Ishikawa (cell line): ENCODE results near the gene DEGS2.
A peak's percentile ranks its signal among the peaks of the same experiment; 100 is the strongest.

Experiments used
- CEBPB ChIP-seq: IDR thresholded peaks from 2 replicates; pipeline ENCODE4 v1.6.1; 2012
- CREB1 ChIP-seq: IDR thresholded peaks from 2 replicates; pipeline ENCODE4 v1.6.1; 2012; ENCODE audit warnings: low read depth
- EGR1 ChIP-seq: IDR thresholded peaks from 2 replicates; pipeline ENCODE4 v1.6.1; 2012
- EP300 ChIP-seq: IDR thresholded peaks from 2 replicates; pipeline ENCODE4 v1.6.1; 2012; ENCODE audit warnings: borderline replicate concordance
- FOXM1 ChIP-seq: IDR thresholded peaks from 2 replicates; pipeline ENCODE4 v1.6.1; 2012; ENCODE audit warnings: low read depth, borderline replicate concordance
- NFIC ChIP-seq: IDR thresholded peaks from 2 replicates; pipeline ENCODE4 v1.6.1; 2012
- RAD21 ChIP-seq: IDR thresholded peaks from 2 replicates; pipeline ENCODE4 v1.6.1; 2012; ENCODE audit warnings: low read depth
- TAF1 ChIP-seq: IDR thresholded peaks from 2 replicates; pipeline ENCODE4 v1.6.1; 2012; ENCODE audit warnings: low read depth, mild to moderate bottlenecking
- TCF12 ChIP-seq: IDR thresholded peaks from 2 replicates; pipeline ENCODE4 v1.6.1; 2012; ENCODE audit warnings: low read depth
- TEAD4 ChIP-seq: IDR thresholded peaks from 2 replicates; pipeline ENCODE4 v1.6.1; 2012
- YY1 ChIP-seq: IDR thresholded peaks from 2 replicates; pipeline ENCODE4 v1.6.1; 2012; ENCODE audit warnings: low read depth
- ZBTB7A ChIP-seq: IDR thresholded peaks from 2 replicates; pipeline ENCODE4 v1.6.1; 2012; ENCODE audit warnings: low read depth
- TF ChIP-seq, protein P1 (sequence below): IDR thresholded peaks from 2 replicates; pipeline ENCODE4 v1.6.1; 2012
- TF ChIP-seq, protein P2 (sequence below): IDR thresholded peaks from 2 replicates; pipeline ENCODE4 v1.6.1; 2012
- TF ChIP-seq, protein P3 (sequence below): IDR thresholded peaks from 2 replicates; pipeline ENCODE4 v1.6.1; 2012; ENCODE audit warnings: low read depth, mild to moderate bottlenecking

The DEGS2 gene

DNA sequence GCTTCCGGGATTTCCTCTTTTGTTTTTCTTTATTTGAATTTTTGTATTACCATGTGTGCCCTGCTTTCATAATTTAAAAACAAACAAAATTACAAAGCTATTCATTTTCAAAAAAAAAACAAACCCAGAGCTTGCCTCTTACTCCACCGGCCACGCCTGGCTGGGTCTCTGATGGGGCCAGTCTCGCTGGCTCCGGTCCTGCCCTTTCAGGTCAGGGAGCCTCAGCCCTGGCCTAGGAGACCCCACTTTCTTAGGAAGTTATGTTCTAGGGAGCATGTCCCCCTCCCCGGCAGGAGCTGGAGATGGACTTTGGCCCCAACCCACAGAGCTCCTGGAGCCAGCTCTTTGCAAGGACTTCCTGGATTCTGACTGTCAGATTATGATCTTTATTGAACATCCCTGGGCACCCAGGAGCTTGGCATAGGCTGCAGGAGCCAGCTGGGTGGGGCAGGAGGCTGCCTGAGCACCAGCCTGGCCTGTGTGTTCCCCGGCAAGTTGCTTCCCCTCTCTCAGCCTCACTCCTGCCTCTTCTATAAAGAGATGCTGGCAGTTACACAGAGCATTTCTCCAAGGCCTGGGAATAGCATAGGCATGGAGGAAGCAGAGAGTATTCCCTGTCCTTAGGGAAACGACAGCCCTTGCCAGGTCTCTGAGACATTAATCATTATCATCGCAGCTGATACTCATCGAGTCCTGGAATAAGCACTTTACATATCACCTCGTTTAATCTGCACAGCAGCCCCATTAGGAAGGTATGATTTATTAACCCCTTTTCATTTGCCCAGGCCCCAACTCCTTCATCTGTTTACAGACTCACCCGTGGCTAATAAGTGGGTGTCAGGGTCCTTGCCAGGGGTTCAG lies 3.5 kb downstream of the DEGS2 start:
- TF ChIP-seq TCF12 (no peak), CREB1 (no peak), TEAD4 (no peak), FOXM1 (no peak), EGR1 (no peak), ZBTB7A (no peak), TAF1 (no peak), RAD21 (no peak), YY1 (no peak), CEBPB (no peak), NFIC (no peak), EP300 (no peak)
- TF ChIP-seq, protein P1, sequence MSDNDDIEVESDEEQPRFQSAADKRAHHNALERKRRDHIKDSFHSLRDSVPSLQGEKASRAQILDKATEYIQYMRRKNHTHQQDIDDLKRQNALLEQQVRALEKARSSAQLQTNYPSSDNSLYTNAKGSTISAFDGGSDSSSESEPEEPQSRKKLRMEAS, result no peak
- TF ChIP-seq, protein P2, sequence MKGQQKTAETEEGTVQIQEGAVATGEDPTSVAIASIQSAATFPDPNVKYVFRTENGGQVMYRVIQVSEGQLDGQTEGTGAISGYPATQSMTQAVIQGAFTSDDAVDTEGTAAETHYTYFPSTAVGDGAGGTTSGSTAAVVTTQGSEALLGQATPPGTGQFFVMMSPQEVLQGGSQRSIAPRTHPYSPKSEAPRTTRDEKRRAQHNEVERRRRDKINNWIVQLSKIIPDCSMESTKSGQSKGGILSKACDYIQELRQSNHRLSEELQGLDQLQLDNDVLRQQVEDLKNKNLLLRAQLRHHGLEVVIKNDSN, result no peak
- TF ChIP-seq, protein P3, sequence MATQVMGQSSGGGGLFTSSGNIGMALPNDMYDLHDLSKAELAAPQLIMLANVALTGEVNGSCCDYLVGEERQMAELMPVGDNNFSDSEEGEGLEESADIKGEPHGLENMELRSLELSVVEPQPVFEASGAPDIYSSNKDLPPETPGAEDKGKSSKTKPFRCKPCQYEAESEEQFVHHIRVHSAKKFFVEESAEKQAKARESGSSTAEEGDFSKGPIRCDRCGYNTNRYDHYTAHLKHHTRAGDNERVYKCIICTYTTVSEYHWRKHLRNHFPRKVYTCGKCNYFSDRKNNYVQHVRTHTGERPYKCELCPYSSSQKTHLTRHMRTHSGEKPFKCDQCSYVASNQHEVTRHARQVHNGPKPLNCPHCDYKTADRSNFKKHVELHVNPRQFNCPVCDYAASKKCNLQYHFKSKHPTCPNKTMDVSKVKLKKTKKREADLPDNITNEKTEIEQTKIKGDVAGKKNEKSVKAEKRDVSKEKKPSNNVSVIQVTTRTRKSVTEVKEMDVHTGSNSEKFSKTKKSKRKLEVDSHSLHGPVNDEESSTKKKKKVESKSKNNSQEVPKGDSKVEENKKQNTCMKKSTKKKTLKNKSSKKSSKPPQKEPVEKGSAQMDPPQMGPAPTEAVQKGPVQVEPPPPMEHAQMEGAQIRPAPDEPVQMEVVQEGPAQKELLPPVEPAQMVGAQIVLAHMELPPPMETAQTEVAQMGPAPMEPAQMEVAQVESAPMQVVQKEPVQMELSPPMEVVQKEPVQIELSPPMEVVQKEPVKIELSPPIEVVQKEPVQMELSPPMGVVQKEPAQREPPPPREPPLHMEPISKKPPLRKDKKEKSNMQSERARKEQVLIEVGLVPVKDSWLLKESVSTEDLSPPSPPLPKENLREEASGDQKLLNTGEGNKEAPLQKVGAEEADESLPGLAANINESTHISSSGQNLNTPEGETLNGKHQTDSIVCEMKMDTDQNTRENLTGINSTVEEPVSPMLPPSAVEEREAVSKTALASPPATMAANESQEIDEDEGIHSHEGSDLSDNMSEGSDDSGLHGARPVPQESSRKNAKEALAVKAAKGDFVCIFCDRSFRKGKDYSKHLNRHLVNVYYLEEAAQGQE, result no peak

DNA sequence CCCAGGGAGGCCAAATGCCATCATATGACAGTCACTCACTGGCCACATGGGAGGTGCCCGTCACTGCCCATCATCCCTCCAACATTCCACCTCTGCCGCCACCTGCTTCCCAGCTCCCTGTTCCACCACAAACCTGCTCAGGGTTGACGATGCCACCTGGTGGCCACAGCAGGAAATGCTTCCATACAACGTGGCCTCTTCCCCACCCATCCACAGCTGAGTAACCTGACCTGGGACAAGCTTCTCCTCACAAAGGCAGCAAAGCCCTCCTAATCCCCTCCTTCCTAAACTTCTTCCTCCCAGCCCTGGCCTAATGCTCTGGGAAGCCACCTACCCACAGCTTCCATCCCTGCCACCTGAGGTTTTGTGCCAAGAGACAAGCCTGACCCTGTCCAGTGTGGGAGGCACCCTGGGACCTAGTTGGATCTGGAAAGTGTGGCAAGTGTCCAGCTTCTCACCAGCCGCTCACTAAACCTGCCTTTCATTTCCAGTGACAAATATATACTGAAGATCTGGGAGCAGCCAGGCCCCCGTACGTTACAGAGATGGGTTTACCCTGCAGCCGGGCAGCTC lies 4.3 kb downstream of the DEGS2 start:
- no peak for TF ChIP-seq CEBPB
- no peak for TF ChIP-seq TEAD4
- no peak for TF ChIP-seq ZBTB7A
- TF ChIP-seq TCF12, result 0 out of 2 replicates have a peak, but pooled peaks have one; percentile 40
- TF ChIP-seq, protein P3, result no peak
- TF ChIP-seq, protein P2, result peak; percentile 55
- TF ChIP-seq RAD21, result peak; percentile 55
- TF ChIP-seq YY1, result no peak
- TF ChIP-seq, protein P1, result 0 out of 2 replicates have a peak, but pooled peaks have one; percentile 27
- TF ChIP-seq NFIC, result no peak

DNA sequence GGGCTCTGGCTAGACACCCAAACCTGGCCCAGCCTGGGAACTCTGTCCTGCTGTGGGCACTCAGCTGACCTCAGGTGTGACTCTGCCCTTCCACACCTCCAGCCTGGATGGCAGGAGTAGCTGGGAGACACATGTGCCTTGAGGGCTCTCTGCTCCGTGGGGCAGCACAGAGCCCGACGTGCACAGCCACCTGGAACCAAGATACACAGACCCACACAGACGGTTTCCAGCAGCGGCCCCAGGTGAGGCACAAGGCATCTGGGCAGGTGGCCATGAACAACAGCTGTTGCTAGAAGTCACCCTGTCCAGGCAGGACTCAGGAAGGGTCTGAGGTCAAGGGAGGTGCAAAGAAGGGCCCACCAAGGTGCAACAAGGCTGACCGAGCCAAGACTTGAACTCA lies 5.9 kb downstream of the DEGS2 start:
- TF ChIP-seq EGR1 (no peak), EP300 (no peak), TCF12 (no peak), NFIC (no peak), ZBTB7A (no peak), FOXM1 (no peak), YY1 (no peak), TEAD4 (no peak), RAD21 (no peak), CREB1 (no peak)
- TF ChIP-seq, protein P1, result no peak

DNA sequence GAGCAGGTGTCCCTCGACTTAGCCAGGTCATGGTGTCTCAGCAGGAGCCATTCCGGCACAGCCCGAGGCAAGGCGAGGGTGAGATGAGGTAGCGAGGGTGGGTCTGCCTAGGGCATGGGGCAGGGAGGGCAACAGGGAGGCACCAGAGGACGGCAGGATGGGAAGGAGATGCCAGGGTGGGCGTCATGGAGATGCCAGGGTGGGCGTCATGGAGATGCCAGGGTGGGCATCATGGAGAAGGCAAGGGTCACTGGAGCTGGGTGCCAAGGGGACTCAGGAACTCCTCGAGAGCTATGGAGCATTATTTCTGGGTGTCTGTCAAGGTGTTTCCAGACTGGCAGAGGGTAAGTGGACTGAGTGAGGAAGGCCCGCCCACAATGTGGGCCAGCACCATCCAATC lies 7.4 kb downstream of the DEGS2 start:
- no peak for TF ChIP-seq CREB1
- no peak for TF ChIP-seq TCF12
- TF ChIP-seq RAD21, result no peak
- TF ChIP-seq, protein P2, result no peak
- TF ChIP-seq, protein P1, result no peak
- no peak for TF ChIP-seq ZBTB7A
- no peak for TF ChIP-seq YY1
